ENCODE data around the gene PDE7B.

DNA sequence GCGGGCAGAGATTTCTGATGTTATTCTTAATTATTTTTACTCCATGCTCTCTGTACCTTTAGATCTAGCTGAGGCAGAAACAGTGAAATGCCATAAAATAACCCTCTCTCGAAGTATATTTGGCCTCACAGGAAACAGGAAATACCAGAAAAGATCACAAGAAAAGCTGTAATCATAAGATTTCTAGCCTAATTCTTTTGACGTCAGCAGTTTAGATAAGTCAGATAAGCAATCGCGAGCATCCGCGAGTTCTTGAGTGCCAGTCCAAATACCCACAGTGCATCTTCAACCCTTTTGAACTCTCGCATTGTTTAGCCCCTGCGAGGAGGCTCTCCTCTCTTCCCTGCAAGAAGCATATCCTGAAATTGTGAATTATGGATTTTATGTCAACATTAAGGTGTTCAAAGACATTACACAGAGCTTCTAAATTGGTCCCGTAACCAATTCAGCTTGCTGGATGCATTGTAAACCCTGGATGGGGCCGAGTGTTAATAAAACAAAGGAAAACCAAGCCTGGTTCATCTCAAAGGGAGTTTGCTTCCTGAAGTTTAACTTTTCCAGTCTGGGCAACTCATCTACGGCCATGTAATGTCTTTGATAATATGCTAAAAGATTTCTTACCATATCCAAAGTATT, 199.8 kb downstream of the PDE7B start:
- TF ChIP-seq, protein P1, sequence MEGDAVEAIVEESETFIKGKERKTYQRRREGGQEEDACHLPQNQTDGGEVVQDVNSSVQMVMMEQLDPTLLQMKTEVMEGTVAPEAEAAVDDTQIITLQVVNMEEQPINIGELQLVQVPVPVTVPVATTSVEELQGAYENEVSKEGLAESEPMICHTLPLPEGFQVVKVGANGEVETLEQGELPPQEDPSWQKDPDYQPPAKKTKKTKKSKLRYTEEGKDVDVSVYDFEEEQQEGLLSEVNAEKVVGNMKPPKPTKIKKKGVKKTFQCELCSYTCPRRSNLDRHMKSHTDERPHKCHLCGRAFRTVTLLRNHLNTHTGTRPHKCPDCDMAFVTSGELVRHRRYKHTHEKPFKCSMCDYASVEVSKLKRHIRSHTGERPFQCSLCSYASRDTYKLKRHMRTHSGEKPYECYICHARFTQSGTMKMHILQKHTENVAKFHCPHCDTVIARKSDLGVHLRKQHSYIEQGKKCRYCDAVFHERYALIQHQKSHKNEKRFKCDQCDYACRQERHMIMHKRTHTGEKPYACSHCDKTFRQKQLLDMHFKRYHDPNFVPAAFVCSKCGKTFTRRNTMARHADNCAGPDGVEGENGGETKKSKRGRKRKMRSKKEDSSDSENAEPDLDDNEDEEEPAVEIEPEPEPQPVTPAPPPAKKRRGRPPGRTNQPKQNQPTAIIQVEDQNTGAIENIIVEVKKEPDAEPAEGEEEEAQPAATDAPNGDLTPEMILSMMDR (IDR thresholded peaks at IDR 0.05) = no peak
- TF ChIP-seq FOSL2 (IDR thresholded peaks at IDR 0.05; ENCODE audit: borderline replicate concordance, low read depth) = no peak
- no peak for TF ChIP-seq EZH2phosphoT487 (IDR thresholded peaks at IDR 0.05; ENCODE audit: borderline replicate concordance, low read depth)
- TF ChIP-seq POLR2AphosphoS5 (IDR thresholded peaks at IDR 0.05; ENCODE audit: low read depth, low read length) = no peak
- no peak for TF ChIP-seq JUND (IDR thresholded peaks at IDR 0.05)
- TF ChIP-seq, protein P2, sequence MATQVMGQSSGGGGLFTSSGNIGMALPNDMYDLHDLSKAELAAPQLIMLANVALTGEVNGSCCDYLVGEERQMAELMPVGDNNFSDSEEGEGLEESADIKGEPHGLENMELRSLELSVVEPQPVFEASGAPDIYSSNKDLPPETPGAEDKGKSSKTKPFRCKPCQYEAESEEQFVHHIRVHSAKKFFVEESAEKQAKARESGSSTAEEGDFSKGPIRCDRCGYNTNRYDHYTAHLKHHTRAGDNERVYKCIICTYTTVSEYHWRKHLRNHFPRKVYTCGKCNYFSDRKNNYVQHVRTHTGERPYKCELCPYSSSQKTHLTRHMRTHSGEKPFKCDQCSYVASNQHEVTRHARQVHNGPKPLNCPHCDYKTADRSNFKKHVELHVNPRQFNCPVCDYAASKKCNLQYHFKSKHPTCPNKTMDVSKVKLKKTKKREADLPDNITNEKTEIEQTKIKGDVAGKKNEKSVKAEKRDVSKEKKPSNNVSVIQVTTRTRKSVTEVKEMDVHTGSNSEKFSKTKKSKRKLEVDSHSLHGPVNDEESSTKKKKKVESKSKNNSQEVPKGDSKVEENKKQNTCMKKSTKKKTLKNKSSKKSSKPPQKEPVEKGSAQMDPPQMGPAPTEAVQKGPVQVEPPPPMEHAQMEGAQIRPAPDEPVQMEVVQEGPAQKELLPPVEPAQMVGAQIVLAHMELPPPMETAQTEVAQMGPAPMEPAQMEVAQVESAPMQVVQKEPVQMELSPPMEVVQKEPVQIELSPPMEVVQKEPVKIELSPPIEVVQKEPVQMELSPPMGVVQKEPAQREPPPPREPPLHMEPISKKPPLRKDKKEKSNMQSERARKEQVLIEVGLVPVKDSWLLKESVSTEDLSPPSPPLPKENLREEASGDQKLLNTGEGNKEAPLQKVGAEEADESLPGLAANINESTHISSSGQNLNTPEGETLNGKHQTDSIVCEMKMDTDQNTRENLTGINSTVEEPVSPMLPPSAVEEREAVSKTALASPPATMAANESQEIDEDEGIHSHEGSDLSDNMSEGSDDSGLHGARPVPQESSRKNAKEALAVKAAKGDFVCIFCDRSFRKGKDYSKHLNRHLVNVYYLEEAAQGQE (IDR thresholded peaks at IDR 0.05; ENCODE audit: low read depth, low read length) = no peak
- TF ChIP-seq ELF1 (IDR thresholded peaks at IDR 0.05) = 0 out of 2 replicates have a peak, but pooled peaks have one; percentile 13
- TF ChIP-seq, protein P3, sequence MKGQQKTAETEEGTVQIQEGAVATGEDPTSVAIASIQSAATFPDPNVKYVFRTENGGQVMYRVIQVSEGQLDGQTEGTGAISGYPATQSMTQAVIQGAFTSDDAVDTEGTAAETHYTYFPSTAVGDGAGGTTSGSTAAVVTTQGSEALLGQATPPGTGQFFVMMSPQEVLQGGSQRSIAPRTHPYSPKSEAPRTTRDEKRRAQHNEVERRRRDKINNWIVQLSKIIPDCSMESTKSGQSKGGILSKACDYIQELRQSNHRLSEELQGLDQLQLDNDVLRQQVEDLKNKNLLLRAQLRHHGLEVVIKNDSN (IDR thresholded peaks at IDR 0.05; ENCODE audit: borderline replicate concordance, low read depth) = no peak
- no peak for TF ChIP-seq EP300 (IDR thresholded peaks at IDR 0.05; ENCODE audit: borderline replicate concordance in 1 of 2, low read depth in 1 of 2, low read length in 1 of 2)
- TF ChIP-seq SIN3A (IDR thresholded peaks at IDR 0.05; ENCODE audit: borderline replicate concordance, low read depth, low read length) = no peak
- no peak for TF ChIP-seq FOXM1 (IDR thresholded peaks at IDR 0.05; ENCODE audit: low read depth)

Data from SK-N-SH (cell line).